CD4-positive, alpha-beta T cell treated with Interleukin-17A for 4 hours (primary cell): Measurements from ENCODE around the gene PCGF2.

Experiments used
- DNase-seq: peaks from one replicate; pipeline ENCODE4 v3.0.0-alpha.2; 2020; ENCODE audit warnings: mixed read lengths

The PCGF2 gene

DNA sequence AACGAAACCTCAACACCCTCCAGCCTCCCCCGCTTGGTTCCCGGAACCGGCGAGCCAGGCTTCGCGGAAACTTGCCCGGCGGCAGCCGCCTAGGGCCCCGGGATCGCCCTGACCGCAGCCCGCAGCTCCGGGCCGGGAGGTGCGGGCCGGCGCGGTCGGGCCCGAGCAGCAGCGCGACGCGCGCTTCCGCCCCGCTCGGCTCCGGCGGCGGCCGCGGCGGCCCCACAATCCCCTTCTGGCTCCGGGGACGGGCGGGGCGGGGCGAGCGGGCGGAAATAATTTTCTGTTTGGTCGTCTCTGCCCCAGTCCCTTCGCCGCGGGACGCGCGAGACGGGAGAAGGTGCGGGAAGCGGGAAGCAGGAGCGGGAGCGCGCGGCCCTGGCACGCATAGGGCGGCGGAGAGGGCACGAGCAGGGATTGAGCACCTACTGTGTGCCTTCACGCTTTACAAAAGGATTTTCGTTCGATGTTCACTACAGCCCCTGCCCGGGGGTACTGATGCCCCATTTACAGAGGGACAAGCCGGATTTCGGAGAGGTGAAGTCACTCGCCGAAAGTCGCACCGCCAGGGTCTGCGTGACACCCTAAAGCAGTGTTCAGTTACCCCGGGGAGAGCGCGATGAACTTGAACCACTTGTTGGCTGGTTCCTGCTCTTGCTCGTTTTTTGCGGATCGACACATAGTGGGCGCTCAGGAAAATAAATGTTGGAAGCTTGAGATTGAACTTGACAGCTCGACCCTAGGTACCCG, 45.8 kb downstream of the PCGF2 start:
- DNase-seq: peak; percentile 88

DNA sequence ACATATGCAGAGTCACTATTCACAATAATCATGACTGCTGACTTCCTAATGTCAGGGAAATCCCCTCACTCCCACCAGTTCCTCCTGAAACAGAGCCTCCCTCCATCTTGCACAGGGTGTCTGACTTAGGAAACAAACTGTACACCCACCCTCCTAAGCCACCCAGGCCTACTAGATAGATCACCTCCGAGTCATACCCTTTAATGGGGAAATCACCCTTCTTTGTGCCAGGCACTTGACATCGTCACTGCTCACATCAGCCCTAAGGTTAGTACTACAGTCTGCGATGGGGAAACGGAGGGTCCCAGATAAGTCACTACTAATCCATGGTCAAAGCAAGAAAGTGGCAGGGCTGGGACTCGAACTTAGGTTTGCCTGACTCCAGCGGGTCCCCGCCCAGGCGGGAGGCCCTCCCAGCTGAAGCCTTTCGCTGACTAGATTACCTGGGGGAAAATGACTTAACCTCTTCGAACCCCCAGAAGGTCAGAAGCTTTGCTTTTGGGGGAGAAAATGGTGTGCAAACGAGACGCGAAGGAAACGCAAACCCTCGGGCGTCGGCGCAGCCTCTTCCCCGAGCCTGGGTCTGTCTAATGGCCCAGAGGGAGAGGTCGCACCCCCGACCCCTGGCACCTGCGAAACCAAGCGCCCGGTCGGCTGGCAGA, 46.5 kb downstream of the PCGF2 start:
- peak; percentile 67 for DNase-seq

DNA sequence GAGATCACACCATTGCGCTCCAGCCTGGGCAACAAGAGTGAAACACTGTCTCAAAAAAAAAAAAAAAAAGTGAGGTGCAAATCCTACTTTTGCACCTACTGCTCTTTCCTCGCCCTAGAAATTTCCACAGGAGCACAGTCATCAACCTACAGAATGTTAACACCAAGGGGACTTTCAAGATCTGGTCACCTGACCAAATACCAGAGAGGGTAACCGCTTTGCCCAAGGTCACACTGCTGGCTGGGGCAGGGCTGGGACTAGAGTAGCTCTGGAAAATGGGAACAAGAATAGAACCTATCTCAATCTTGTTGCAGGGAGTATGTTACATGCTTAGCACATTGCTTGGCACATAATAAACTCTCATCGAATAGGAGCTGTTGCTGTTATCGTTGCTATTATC, 49.4 kb downstream of the PCGF2 start:
- no peak for DNase-seq

DNA sequence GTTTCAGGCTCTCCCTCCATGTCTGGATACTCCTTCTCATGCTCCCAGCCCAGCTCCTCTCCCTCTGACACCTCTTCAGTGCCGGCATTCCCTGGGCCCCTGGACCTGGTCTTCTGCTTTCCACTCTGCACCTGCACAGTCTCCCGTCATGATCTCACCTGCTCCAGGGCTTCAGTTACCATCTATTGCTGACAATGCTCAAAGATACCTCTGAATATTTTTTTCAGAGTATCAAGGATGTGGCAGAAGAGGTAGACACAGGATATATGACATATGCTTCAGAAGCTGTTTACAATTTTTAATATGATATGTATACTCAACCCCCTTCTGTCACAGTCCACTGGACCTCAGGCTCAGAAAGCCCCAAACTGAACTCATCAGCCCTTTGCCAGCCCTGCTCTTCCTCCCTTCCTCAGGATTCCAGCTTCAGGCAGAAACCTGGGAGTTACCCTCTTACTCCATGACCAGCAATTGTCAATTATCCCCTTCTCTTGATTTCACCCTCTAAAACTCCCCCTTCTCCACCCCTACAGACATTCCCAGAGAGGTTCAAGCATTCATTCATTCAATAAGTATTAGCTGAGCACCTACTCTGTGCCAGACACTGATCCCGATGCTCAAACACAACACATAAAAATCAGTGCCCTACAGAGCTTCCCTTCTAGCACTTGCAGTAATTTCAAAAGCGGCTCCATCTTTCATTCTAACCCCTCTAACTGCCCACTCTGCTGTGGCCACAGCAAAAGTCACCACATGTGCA, 50.9 kb downstream of the PCGF2 start:
- no peak for DNase-seq

DNA sequence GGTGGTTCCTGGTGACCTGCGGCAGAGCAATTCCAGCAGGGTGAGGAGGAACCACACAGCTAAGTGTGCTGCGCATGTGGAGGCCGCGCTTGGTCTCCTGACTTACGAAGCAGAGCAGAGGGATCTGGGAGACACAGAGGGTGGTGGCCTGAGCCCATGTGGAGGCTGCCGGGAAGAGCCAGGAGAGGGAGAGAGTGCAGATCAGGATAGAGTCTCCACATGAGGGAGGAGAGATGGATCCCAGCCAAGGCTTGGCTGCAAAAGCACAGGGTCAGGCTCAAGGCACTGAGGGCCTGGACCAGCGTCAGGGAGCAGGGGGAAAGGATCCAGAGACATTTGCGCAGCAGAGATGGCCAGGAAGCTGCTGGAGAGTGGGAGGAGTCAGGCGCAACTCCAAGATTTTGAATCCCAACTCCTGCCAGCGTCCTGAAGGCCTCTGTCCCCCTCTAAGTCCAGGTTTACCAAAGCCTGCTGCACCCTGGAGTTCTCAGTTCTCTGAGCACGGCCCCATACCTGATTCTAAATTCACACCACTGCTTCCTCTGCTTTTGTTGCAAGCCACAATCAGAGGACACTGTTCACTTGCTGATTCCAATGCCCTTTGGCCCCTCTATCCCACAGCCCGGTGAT, 54.3 kb downstream of the PCGF2 start:
- DNase-seq: no peak

DNA sequence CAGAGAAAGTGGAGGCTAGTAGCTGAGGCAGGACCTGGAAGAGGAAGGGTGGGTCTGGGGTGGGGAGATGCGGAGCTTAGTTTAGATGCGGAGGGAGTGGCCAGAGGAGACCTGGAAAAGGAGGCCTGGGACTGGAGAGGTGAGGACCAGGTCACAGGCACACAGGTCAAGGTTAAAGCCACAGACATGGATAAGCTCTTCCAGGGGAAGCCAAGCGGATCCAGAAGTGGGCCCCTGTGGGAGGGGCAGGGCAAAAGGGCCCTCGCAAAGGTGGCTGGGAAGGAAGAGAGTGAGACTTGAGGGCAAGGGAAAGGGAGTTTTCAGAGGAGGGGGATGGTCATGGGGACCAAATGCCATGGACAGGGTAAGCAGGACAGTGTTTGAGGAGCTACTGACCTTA, 57.0 kb downstream of the PCGF2 start:
- DNase-seq: no peak

DNA sequence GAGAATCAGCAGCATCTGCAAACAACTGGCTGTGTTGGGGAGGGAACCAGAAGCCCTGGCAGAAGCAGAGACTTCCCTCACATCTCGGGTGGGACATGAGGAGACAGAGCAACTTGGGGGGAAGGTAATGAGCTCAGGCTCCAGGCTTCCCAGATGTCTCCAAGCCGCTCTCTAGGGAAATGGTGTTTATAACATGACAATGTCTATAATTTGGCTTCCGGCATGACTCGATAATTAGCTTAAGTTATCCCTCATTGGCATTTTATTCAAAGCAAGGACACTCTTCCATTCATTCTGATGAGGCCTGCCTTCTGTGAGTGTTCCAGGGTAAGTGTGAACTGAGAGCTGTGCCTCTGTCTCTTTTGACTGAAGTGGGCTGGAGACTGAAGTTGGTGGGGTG, 57.8 kb downstream of the PCGF2 start:
- no peak for DNase-seq

DNA sequence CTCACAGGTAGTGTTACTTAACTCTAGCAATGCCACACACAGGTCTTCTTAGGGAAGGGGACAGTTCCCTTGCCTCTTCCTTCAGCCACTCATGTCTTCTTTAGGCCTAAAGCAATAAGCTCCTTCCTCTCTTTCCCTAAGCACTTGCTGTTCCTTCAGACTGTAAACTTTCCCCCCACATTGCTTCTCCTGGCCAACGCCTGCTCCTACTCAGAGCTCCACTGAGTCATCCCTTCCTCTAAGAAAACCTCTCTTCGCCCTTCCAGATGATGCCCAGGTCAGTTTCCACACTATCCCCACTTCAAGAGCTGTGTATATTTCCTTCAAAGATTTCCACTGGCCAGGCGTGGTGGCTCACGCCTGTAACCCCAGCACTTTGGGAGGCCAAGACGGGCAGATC, 60.9 kb downstream of the PCGF2 start:
- no peak for DNase-seq

DNA sequence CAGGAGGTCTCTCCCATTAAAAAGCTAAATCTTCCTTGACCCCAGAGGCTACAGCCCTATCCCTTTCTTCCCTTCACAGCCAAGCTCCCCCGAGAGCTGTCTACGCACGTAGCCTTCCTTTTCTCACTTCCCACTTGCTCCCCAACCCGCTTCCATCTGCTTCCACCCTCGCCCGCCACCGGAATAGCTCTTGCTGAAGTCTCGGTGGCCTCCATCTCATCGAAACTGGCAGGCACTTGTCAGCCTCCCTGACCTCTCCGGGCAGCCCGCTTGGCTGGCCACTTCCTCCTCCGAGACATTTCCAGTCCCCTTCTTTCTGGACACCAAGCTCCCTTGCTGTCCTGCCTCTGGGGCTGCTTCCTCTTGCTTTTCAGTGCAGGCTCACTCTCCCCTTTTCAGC, 62.6 kb downstream of the PCGF2 start:
- no peak for DNase-seq
